Measurements from ENCODE around the gene KIR2DL3. TPM values are rescaled to one million over a fixed set of nuclear protein-coding genes. Genes with fewer than 3 reads are reported as not detected.
A peak's percentile ranks its signal among the peaks of the same experiment; 100 is the strongest.
"Not testable (repeated sequence)": the region's sequence is repeated elsewhere in the genome, so short reads cannot be mapped to it uniquely, and the experiment has no call there.

KIR2DL3 gene
- total and polyA plus RNA-seq, 8 donors = not detected

GRCh38 chr19:54696766-54697165, 41.5 kb upstream of the KIR2DL3 start:
- FAIRE-seq = no peak
- WGBS, 2 donors = 6 to 15% methylated on average over 2 of the region's 2 CpGs
- intact Hi-C loops (cut with DNase I) = no loop called here
- H3K36me3 ChIP-seq = no peaks in the 10 kb centered on the region
- no peak for DNase-seq
- H3K4me1 ChIP-seq = no peaks in the 10 kb centered on the region
- no peaks in the 10 kb centered on the region for H3K9me3 ChIP-seq
- no peak overlapping the region for H3K4me3 ChIP-seq
- peaks cover 0 to 5% (median 0%) of the 10 kb centered on the region in 4 donors for H3K27me3 ChIP-seq
- no peak overlapping the region for H3K27ac ChIP-seq
- ATAC-seq = no peak
- TF ChIP-seq CTCF (IDR thresholded peaks at IDR 0.05) = no peak

GRCh38 chr19:54697716-54698115, 40.6 kb upstream of the KIR2DL3 start:
- H3K27me3 ChIP-seq; H3K36me3 ChIP-seq; FAIRE-seq; H3K27ac ChIP-seq; H3K4me3 ChIP-seq; H3K4me1 ChIP-seq; ATAC-seq; H3K9me3 ChIP-seq; intact Hi-C loops (cut with DNase I): not testable (repeated sequence)
- peak in 1 of 6 donors; percentile 51 for DNase-seq
- WGBS, 2 donors = 57 to 70% methylated on average over 9 to 13 of the region's 13 CpGs

DNA sequence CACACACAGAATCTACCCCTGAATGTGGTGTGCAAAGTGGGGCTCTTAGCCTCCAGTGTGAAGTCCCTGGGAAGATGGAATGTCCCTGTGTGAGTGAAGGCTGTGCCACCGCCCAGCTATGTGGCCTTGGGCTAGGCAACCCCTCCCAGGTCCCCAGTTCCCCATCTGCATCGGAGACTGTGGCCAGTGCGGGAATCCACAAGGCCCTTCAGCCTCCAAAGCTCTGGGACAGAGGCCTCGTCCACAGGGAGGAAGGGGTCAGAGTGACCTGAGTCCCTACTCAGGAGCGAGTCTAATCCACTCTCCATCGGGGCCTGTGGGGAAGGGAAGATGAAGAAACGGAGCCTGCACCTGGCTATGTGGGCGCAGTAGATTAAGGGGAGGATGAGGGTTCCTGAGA, 33.4 kb upstream of the KIR2DL3 start:
- Histone ChIP-seq H3K36me3 (no peaks in the 10 kb centered on the region), H3K27me3 (no peaks in the 10 kb centered on the region), H3K27ac (no peak overlapping the region), H3K9me3 (no peaks in the 10 kb centered on the region), H3K4me1 (no peaks in the 10 kb centered on the region), H3K4me3 (no peak overlapping the region)
- DNase-seq (no peak), ATAC-seq (no peak), FAIRE-seq (no peak)
- TF ChIP-seq CTCF (IDR thresholded peaks at IDR 0.05) = no peak
- intact Hi-C loops (cut with DNase I) = no loop called here
- 57 to 62% methylated on average over 8 of the region's 8 CpGs for WGBS, 2 donors

DNA sequence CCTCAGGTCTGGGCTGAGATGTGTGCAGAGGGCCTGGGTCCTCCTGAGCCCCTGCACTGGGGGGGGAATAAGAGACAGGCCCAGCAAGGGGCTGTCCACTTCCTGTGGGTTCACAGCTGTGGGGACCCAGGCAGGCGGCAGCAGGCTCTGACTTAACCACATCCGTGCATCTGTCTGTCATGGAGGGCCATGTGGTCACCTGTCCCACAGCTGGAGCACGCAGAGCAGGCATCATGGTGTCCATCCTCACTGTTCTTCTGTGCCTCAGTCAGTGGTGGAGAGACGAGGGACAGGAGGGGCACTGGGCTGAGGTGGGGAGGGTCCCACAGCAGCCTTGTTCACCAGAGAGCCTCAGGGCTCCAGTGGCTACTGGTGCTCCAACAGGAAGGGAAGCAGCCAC, 30.4 kb upstream of the KIR2DL3 start:
- no peak for ATAC-seq
- no peak overlapping the region for H3K27ac ChIP-seq
- no peak for FAIRE-seq
- DNase-seq = no peak
- intact Hi-C loops (cut with DNase I) = no loop called here
- 44 to 45% methylated on average over 4 of the region's 4 CpGs for WGBS, 2 donors
- H3K4me1 ChIP-seq = no peaks in the 10 kb centered on the region
- H3K27me3 ChIP-seq = no peaks in the 10 kb centered on the region
- H3K36me3 ChIP-seq = no peaks in the 10 kb centered on the region
- H3K9me3 ChIP-seq = no peaks in the 10 kb centered on the region
- no peak overlapping the region for H3K4me3 ChIP-seq
- no peak for TF ChIP-seq CTCF (IDR thresholded peaks at IDR 0.05)

DNA sequence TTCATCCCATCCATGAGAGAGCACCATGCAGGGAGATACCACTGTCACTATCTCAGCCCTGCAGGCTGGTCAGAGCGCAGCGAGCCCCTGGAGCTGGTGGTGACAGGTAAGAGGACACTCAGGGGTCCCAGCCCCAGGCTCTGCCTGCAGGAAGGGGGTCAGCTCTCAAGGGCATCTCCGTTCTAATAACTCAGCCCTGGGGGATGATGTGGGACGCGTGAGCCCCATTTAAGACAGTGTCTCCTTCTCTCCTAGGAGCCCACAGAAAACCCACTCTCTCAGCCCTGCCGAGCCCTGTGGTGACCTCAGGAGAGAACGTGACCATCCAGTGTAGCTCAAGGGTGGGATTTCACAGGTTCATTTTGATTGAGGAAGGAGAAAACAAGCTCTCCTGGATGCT, 29.5 kb upstream of the KIR2DL3 start:
- Histone ChIP-seq H3K4me3 (no peak overlapping the region), H3K4me1 (no peaks in the 10 kb centered on the region), H3K27ac (no peak overlapping the region), H3K36me3 (no peaks in the 10 kb centered on the region), H3K9me3 (no peaks in the 10 kb centered on the region), H3K27me3 (no peaks in the 10 kb centered on the region)
- no peak for DNase-seq
- intact Hi-C loops (cut with DNase I) = no loop called here
- FAIRE-seq = no peak
- no peak for TF ChIP-seq CTCF (IDR thresholded peaks at IDR 0.05)
- WGBS, 2 donors = 64 to 75% methylated on average over 7 of the region's 7 CpGs
- ATAC-seq = no peak
